GM12892 (cell line): ENCODE measurements around the gene KAT2A.

ENCODE experiments used
- DNase-seq: peaks from one replicate; pipeline ENCODE4 v3.0.0; 2011; ENCODE audit not compliant: insufficient read length
- FAIRE-seq: peaks from 2 replicates; lab custom pipeline; 2011; peaks lifted over from hg19 to GRCh38; lab: Jason Lieb, UNC
- POLR2A ChIP-seq: IDR thresholded peaks from 2 replicates; pipeline ENCODE4 v1.6.1; 2011; ENCODE audit warnings: low read depth, low read length, control low read depth
- POLR2AphosphoS5 ChIP-seq: IDR thresholded peaks from 2 replicates; pipeline ENCODE4 v1.6.1; 2011; ENCODE audit warnings: low read depth, low read length, control low read depth
- TAF1 ChIP-seq: IDR thresholded peaks from 2 replicates; pipeline ENCODE4 v1.6.1; 2011; ENCODE audit warnings: low read depth, mild to moderate bottlenecking, control low read depth, low read length, borderline replicate concordance

Gene KAT2A

DNA sequence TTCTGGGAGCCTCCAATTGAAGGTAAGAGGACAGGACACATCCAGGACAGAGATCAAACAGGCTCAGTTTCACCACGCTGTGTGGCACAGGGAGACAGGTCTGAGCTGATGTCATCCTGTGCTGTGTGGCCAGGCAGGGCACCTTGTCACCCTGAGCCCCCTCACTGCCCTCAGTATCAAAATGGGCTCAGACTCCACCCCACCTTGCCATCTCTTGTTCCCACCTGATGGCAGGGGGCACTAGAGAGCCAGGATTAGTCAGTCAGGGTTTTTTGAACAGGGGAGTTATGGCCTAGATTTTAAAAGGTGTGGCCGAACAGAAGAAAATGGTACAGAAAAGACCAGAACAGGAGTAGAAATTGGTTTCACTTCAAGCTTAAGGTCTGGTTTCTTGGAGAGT lies 2.6 kb downstream of the KAT2A start:
- no peak for DNase-seq
- peak; percentile 73 for FAIRE-seq
- TF ChIP-seq POLR2A (no peak), TAF1 (no peak), POLR2AphosphoS5 (no peak)

DNA sequence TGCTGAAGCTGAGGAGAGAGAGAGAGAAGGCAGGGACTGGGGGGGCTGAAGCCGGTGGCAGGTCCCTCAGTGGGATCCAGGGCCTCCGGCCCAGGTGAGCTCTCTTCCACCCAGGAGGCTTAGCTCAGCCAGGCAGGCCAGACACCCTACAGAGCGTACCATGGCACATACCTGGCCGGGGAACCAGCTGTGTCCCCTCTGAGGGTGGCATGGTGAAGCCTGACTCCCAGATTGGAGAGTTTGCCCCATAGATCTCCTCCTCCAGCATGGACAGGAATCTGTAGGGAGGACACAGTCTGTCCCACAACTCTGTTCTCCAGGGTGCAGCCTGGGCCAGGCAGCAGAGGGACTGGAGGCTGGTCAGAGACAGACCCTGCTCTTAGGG lies 3.0 kb downstream of the KAT2A start:
- DNase-seq = no peak
- no peak for FAIRE-seq
- TF ChIP-seq POLR2A = no peak
- no peak for TF ChIP-seq TAF1
- no peak for TF ChIP-seq POLR2AphosphoS5

DNA sequence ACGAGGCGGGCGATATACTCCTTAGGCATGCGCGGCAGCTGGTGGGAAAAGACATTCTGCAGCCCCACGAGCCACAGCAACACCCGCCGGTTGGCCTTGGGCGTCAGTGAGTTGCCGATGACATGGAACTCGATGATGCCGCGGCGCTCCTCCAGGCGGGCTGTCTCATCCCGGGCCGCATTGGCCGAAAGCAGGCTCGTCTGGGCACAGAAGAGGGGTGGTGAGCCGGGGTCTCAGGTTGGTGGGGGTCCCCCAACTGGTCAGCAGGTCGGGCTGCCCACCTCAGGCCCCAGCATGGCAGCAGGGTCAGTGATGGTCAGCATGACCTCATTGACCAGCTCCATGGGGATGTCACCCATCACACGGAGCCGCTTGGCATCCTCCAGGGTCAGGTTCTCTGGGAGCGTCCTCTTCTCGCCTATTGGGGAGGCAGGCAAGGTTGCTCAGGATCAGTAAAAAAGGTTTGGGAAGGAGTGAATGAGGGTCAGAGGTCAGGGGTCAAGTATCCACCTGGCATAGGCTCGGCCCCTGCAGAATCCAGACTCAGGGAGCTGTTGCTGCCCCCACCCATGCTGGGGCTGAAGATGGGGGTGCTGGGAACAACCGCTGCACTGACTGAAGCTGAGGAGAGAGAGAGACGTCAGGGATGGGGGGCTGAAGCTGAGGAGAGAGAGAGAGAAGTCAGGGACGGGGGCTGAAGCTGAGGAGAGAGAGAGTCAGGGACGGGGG lies 3.6 kb downstream of the KAT2A start:
- no peak for DNase-seq
- no peak for TF ChIP-seq POLR2AphosphoS5
- no peak for TF ChIP-seq POLR2A
- no peak for TF ChIP-seq TAF1
- no peak for FAIRE-seq

GRCh38 chr17:42116705-42117396 lies 4.3 kb downstream of the KAT2A start:
- peak; percentile 99 for FAIRE-seq
- TF ChIP-seq POLR2A = no peak
- peak; percentile 64 for DNase-seq

- FAIRE-seq (no peak), DNase-seq (no peak)
- TF ChIP-seq POLR2A = no peak
- no peak for TF ChIP-seq TAF1
- no peak for TF ChIP-seq POLR2AphosphoS5
Measured at GRCh38 chr17:42114118-42114517, 7.0 kb downstream of the KAT2A start.

GRCh38 chr17:42113293-42114069 lies 7.7 kb downstream of the KAT2A start:
- FAIRE-seq = no peak
- DNase-seq = no peak
- no peak for TF ChIP-seq POLR2A

- FAIRE-seq = peak; percentile 99
Measured at GRCh38 chr17:42112552-42113176, 8.5 kb downstream of the KAT2A start, which contains the start of gene DHX58. Gene DHX58 (minus strand): TSS chr17:42112714. CDS start chr17:42111892, 822 bp downstream.

DNA sequence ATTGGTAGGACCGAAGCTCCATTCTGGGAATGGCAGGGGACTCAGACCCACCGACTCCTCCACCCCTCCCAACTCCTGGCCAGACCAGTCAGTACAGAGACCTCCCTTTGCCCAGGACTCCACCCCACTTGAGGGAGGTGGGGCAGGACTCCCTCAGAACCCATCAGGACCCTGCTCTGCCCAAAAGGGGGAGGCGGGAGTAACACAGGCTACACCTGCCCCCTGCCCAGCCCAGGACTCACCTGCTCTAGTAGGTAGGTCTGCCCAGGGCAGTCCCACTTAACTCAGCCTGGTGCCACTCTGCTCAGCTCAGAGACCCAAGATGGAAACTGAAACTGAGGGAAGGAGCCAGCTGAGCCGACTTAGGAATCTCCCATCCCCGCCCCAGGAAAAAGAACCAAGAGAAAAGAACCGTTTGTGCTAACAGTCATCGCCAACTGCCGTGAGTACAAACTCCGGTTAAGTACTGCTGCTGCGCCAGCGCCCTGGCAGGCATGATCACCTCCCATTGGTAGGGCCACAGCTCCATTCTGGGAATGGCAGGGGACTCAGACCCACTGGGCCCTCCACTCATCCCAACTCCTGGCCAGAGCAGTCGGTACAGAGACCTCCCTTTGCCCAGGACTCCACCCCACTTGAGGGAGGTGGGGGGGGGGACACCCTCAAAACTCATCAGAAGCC lies 9.2 kb downstream of the KAT2A start:
- no peak for DNase-seq
- no peak for TF ChIP-seq TAF1
- TF ChIP-seq POLR2AphosphoS5 = no peak; the same call in 1 of the 2 replicates
- TF ChIP-seq POLR2A = no peak

More at GRCh38 chr17:42112552-42113176, 8.5 kb downstream of the KAT2A start, which contains the start of gene DHX58:
- DNase-seq = peak; percentile 96
- TF ChIP-seq TAF1 (peak; percentile 81), POLR2A (peak; percentile 89), POLR2AphosphoS5 (peak; percentile 85; the same call in 1 of the 2 replicates)

DNA sequence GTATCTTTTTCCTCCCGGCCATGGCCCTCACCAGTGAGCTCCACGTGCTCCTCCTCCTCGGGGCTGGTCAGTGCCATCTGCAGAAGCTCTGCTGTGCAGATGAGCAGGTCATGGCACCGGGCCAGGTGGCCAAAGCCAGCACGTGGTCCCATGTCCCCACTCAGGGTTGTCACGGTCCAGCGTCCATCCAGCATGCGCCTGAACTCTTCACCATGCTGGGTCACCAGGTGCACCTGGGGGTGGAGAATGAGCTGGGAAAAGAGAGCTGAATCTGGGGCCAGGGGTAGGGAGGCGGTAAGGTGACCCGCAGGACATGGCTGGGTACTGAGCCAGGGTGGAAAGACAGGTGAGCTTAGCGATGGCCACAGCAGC lies 9.9 kb downstream of the KAT2A start:
- no peak for TF ChIP-seq POLR2A
- no peak for FAIRE-seq

More for the DNA sequence above, 9.2 kb downstream of the KAT2A start:
- peak; percentile 48 for FAIRE-seq

DNA sequence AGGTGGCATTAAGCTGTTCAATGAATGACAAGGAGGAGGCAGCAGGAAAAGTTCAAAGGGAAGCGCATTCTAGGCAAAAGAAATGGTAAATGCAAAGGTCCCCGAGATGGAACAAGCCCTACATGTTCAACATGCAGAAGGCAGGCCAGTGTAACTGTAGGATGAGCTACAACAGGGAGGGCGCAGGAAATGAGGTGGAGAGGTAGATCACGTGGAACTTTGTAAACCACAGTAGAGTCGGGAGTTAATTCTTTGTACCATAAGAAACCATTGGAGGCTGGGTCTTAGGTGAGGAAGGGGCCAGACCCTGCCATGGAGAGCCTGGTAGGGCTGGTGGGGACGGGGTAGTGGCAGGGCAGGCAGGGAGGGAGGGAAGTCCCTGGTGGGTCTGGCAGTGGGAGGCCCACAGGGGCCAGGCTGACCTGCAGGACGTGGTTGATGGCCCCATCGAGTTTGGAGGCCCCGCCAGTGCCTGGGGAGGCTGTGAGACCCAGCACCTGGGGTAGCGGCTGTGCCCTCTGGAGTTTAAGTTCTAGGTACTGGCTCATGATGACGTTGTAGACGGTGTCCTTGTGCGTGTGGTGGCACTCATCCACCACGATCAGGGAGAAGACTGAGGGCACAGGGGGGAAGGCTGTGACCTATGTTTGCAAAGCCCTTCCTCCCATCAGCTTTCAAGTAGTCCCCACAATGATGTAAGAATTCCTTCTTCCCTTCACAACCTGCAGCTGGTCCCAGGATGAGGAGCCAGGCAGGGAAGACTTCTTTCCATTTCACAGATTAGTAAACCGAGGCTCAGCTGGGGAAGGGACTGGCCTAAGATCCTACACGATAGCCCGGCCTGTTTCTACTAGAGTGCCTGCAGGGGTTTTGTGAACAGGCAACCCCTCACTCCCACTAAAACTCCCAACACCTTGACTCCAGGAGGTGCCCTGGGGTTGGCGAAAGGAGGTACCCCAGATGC lies 10.6 kb downstream of the KAT2A start:
- TF ChIP-seq POLR2A (no peak), POLR2AphosphoS5 (no peak), TAF1 (no peak)
- FAIRE-seq (no peak), DNase-seq (no peak)

More for the DNA sequence above, 9.9 kb downstream of the KAT2A start:
- DNase-seq = no peak
